Hematopoietic multipotent progenitor cell treated with erythropoietin and hydrocortisone succinate and interleukin-3 and kit ligand, for 4 days (in vitro differentiated cells): ENCODE measurements around the gene NEUROD1.

ENCODE experiments used
- DNase-seq: peaks from one replicate; pipeline ENCODE4 v3.0.0-alpha.2; 2015

NEUROD1 gene

DNA sequence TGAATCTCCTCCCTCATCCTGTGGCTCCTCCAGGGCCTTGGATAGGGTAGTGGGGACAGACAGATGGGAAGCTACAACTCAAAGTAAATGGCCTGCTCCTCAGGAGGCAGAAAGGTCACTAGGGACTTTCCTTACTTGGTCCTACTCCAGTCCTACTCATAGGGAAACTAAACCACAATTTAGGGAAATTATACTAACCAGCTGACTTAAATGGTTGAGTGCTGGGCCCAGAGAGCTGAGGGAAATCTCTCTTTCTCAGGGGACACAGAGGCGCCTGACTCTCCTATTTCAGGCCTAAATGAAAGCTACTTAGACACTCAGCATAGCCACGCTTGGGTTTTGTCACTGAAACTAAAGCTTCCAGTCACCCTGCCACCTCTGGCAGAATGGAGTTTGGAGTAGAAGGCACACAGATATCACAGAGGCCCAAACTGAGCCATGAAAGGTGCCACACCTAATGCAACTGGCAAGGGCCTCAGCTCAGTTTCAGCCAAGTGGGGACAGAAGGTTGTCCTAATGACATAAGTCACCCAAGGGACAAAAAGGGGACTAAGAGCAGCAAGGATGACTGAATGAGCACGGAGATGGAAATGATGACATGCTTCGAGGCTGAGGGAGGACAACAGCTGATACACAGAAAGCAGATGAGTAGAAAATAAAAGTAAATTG lies 47.5 kb downstream of the NEUROD1 start:
- DNase-seq = no peak

DNA sequence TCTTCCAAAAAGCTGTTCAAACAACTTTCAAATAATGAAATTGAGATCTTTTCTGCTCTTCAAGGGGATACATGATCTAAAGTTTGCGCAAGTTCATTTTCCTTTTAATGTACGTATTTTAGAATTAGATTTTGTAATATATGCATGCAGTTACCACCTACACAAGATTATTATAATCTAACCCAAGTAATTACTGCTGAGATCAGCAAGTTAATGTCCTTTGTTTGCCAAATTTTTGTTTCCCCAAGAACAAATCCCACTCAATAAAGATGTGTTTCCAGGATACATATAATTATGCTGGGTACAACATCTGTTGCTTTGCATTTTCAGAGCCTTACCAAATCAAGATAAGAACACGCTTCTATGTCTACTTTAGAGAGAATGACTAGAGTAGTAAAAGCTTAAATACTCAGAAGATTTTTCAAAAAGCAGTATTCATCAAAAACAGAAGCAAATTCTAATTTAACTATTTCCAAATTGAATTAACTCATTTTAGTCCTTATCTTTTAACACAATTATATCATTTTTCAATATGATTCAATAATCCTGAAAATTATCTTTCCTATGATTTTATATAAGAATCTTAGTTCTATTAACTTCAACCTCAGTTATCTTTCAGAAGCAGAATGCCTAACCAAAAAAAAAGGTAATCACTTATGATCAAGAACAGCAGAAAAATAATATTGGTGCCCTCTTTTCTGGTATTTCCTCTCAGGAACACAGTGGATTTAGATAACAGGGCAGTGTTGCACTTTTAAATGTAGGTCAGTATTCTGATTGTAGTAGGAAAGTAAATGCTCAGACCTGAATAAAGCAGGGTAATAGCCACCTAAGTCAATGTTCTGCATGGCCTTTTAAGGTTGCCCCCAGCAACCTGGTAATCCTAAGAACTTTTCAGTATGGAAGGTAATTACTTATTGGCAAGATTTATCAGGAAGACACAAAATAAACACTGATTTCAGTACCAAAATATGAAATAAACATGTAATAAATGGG lies 51.4 kb downstream of the NEUROD1 start:
- no peak for DNase-seq

DNA sequence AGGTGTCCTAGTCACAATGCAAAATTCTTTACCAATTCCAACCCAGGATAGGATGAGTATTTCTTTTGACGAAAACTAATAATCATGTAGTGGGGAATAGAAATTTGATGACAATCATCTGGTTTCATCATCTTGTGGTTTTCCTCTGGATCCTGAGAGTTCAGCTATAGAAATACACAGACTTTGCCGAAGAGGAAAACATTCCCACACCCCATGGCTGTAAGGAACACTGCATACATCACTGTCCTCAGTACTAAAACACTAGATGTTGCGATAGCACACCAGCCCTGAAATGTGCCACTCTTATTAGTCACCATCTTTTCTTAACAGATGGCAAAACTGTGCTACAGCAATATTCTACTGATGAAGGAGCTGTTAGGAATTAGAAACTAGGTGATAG lies 52.8 kb downstream of the NEUROD1 start:
- no peak for DNase-seq

DNA sequence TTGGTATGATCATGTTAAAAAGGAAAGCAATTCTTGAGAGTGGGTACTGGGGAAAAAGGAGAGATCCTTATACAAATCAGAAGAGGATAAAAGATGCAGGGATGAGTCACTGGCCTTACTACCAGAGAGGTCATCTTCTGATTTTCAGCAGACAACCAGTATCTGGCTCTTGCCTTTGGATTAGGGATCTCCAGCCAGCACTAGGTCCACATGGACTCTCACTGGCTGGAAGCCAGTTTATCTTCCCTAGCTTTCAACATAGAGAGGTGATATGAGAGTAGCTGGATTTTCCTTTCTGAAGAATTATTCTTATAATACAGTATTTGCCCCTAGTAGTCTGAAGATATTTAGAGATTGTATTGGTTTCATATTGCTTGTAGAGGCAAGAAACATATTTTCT lies 53.6 kb downstream of the NEUROD1 start:
- DNase-seq = no peak
